Globus pallidus (tissue), 1 donor: Measurements from ENCODE around the gene EPAS1.
A peak's percentile ranks its signal among the peaks of the same experiment; 100 is the strongest.

Source experiments
- DNase-seq: peaks from one replicate; pipeline ENCODE4 v3.0.0-alpha.2; 2015; ENCODE audit warnings: low spot score

EPAS1 gene

GRCh38 chr2:46323730-46324129 lies 26.5 kb downstream of the EPAS1 start:
- no peak for DNase-seq

DNA sequence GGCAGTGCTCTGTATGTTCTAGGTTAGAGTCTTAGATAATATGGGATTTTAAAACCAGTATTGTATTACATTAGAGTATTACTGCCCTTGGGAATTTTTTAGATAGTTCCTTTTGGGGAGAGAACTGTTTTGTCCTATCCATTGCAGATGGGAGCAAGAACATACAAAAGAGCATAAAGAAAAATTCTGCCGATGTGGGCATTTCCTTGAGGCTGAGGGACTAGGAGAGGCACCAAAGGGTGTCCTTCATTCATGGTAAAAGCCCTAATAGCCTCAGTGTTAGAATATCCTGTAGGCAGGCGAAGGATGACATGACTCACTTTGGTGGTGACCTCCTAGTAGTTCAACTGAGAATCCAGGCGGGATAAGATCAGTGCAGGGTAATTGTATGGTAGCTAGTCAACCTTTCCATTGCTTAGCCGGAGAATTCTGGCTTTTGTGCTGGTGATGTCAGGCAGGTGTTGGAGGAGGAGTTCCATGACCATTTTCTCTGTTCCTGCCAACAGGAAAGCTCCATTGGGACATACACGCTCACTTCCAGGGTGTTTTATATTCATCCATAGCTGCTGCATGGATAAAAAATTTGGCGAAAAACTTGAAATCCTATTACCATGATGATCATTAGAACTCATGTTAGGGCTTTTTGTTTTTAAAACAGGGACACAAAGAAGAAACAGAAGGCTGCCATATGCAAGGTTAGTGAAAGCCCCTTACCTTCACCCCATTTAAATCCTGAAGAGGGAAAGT lies 28.1 kb downstream of the EPAS1 start:
- DNase-seq = no peak

- DNase-seq = no peak
Observed at GRCh38 chr2:46326231-46326980, 29.2 kb downstream of the EPAS1 start.

- DNase-seq = no peak
Observed at GRCh38 chr2:46327627-46328026, 30.4 kb downstream of the EPAS1 start.

- no peak for DNase-seq
Observed at GRCh38 chr2:46328291-46328690, 31.1 kb downstream of the EPAS1 start.

GRCh38 chr2:46328829-46329228 lies 31.6 kb downstream of the EPAS1 start:
- DNase-seq = no peak

DNA sequence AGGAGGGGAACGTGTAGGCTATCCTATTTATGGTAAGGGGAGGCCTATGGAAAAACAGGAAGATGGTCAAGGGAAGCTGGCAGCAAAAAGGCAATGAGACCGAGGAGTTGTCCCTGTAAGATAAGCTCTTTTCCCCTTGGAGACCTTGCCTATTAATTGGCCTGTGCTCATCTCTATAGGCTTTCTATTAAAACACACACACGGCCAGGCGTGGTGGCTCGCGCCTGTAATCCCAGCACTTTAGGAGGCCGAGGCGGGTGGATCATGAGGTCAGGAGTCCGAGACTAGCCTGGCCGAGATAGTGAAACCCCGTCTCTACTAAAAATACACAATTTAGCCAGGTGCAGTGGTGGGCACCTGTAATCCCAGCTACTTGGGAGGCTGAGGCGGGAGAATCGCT lies 32.1 kb downstream of the EPAS1 start:
- no peak for DNase-seq

GRCh38 chr2:46329803-46330775 lies 32.9 kb downstream of the EPAS1 start:
- peak; percentile 41 for DNase-seq

DNA sequence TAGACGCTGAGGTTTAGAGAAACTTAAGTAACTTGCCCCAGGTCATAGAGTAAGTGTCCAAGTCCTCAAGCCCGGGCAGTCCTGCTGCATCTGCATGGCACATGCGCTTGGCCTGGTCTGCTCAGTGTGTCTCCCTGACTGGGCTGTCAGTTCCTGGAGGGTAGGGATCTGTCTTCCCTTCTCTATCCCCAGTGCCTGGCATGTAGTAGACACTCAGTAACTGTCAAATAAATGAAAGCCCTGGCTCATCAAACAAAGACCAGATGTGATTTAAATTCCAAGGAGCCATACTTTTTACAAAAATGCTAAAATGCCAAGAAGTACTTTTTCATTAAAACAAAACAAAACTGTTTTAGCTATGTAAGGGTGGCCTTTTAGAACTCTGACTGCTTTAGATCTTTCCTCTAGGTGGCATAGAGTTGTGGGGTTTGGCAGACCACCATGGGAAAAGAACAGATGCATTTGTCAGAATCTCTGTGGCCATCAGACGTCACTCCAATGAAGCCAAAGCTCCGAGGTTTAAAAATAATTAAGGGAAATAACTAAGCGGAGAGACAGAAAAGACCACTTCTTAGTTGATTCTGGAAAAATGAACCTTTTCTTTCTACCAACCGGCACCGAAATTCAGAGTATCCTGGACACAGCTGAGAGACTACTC lies 34.0 kb downstream of the EPAS1 start:
- no peak for DNase-seq

DNA sequence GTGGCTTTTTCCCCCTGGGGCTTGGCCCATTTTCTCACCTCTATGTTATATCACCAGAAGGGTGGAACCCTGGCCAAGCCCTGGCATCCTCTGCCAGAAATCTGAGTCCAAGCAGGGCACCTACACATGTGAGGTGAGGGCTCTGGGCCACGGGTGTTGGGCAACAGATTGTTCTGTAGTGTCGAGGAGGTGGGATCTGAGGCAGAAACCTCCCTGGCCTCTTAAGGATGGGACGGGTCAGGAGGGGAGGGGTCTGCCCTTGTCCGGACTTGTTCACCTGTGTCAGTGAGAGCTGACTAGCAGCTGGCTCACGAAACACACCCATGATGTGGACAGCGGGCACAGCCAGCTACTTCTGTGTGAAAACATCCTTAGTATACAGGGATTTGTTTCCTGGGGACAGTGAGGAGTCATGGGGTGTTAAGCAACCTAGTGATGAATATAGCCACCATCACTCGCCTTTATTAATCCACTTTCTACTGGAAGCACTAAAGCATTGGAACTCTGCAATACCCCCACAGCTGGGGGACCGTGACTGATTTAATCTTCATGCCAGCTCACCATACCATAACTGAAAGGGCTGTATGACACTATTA lies 35.6 kb downstream of the EPAS1 start:
- DNase-seq = no peak

DNA sequence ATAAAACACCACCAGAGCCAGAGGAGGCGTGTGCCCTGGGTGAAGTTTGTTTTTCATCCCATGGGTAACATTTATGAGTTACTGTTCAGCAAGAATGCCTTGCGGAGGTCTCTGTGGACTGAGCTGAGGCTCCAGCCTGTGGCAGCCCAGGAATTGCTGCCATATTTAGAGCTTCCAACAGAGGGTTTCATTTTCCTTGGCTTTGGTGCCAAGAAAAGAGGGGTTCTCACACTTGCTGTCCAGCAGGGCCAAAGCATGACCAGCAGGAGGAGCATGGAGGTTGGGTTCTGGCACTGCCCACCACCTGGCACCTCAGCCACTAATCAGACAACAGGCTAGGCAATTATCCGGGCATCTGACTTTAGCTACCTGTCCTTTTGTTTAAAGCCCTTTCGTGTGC lies 36.7 kb downstream of the EPAS1 start:
- no peak for DNase-seq

GRCh38 chr2:46334389-46335271 lies 37.4 kb downstream of the EPAS1 start:
- DNase-seq = no peak

DNA sequence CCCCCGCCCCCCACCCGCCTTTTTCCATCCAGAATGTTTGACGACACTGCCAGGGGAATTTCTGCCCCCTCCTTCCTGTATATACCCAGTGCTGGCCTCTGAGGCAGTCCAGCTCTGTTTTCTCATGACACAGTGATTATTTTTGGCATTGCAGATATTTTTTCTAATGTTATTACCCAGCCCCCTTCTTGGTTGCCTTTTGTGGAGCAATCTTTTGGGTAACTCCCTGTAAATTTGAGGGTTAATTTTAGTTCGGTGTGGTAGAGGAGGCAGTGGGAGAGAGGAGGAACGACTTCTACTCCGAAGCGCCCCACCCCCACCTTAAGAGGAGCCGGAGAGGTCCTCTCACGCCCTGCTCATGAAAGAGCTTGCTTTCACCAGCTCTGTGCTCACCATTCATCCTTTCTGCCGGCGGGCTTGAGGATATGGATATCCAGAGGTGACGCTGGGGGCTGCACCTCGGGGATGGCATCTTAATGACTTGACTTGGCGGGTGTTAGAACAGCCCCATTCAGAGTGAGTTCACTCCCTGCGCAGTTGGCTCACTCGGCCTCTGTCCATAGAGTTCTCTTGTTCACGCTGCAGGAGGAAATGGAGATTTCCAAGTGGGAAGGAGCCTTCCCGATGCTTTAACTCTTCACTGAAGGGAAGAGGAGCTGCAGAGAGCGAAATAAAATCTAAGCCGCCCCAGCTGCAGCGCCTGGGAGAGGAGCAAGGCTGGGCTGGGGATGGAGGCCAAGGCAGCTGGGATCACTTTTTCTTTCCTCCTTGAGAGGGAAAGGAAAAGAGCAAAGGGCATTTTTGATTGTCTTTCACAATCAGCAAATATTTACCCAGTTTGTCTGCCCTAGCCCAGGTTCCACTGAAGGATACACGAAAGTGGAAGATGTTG lies 38.4 kb downstream of the EPAS1 start:
- DNase-seq = peak; percentile 71

- no peak for DNase-seq
Observed at GRCh38 chr2:46336283-46336959, 39.2 kb downstream of the EPAS1 start.

GRCh38 chr2:46337208-46337994 lies 40.2 kb downstream of the EPAS1 start:
- no peak for DNase-seq

DNA sequence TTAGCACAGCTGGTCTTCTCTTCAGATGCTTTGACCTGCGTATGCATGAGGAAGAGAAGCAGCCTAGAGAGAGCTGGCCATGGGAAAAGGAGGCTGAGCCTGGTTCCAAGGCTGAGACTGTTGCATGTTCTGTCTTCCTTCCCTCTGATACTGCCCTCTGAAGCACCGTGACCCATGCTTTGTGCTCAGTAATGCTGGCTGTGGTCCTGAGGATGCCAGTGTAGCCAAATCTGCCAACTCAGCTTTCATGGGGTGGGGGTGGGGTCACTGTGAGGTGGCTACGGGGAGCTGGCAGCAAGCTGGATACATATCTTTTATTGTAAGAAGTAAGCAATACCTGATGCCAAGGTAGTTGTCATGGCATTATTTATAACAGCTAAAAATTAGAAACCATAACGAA lies 41.5 kb downstream of the EPAS1 start:
- no peak for DNase-seq

DNA sequence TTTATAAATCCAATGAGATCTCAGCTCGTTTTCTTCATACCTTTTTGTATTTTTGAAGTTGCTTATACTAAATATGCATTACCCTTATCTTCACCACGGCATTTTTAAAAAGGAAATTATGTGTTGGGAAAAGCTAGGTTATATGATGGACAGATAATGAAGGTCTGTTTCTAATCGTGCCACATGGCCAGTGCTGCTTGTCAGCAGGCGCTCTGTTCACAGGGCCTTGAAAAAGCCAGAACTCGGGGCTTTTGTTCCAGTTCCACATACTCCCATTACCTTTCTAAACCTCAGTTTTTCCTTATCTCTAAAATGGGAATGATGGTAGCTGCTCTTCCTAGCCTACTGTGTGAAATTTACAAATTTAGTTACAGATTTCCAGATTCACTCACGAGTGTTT lies 42.0 kb downstream of the EPAS1 start:
- no peak for DNase-seq
